ENCODE results near the gene ETV6.
"Not testable (repeated sequence)": the region's sequence is repeated elsewhere in the genome, so short reads cannot be mapped to it uniquely, and the experiment has no call there.

Gene ETV6

GRCh38 chr12:11884706-11885105 is 235.2 kb downstream of the ETV6 start:
- DNase-seq (ENCODE audit: low read depth) = no peak

DNA sequence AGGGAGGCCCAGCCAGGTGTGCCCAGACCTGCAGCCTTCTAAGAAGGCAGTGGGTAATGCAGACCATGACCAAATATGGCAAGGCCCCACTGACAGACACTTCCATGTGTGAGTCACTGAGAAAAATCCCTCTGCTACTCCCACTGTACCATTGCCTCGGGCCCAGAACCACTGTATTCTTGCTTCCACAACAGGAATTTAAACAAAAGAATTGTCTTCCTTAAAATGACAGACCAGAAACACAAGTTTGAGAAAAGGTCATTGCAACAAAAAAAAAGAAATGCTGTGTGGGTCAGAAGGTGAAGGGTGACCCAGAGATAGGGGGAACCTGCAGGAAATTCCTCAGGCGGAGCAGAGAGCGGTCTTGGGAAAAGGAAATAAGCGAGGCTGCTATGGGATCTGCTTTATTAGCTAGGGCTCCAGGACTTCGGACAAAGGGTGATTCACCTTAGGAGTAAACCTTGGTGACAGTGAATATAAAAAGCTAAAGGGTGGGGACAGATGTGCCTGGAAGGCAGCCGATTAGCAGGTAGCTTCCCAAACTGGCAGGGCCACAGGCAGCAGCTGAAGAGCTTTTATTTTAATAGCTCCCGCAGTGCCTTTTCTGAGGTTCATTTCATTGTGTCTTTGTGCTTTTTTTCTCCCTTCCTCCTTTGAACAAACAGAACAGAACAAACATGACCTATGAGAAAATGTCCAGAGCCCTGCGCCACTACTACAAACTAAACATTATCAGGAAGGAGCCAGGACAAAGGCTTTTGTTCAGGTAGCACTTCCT is 236.0 kb downstream of the ETV6 start:
- no peak for DNase-seq (ENCODE audit: low read depth)

- DNase-seq (ENCODE audit: low read depth) = no peak
Observed at GRCh38 chr12:11886339-11886738, 236.9 kb downstream of the ETV6 start.

- no peak for DNase-seq (ENCODE audit: low read depth)
Observed at GRCh38 chr12:11888029-11888428, 238.6 kb downstream of the ETV6 start.

DNA sequence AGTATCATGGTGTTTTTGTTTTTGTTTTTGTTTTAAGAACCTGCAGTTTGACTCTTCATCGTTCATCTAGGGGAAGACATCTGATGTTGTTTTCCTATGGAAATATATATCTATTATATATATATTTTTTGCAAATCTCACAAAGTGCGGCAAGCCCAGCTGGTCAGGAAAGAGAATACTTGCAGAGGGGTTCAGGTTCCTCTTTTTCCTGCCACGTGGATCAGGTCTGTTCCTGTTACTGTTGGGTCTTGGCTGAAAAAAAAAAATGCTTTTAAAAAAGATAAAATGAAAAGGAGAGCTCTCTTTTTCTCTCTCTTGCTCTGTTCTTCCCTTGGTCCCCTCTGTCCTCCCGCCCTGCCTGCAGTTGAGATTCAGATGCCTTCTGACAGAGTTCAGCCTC is 241.9 kb downstream of the ETV6 start:
- no peak for DNase-seq (ENCODE audit: low read depth)

DNA sequence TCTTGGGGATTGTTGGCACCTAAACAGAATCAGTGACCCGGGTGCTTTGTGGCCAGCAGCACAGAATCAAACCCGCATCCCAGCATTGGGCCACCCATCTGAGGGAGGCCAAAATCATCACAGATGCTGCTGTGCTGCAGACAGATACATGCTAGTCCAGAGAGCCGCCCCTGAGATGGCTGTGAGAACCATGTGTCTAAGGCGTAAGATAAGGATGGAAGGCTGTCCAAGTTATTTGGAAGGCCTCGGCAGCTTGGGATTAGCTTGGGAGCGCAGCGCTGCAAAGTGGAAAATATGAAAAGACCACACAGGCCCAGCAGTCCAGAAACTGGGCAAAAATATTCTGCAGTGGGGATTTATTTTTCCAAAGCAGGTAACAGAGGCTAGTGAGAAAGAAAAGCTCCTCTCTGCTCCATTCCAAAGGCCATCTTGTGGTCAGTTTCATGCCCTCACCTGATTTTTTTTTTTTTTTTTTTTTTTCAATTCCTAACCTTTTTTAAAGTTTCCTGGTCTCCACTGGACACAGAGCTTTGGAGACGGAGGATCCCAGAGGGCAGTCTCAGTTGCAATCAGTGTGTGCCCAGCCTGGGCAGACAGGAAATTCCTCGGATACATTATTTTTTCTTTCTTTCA is 242.4 kb downstream of the ETV6 start:
- DNase-seq (ENCODE audit: low read depth) = no peak

DNA sequence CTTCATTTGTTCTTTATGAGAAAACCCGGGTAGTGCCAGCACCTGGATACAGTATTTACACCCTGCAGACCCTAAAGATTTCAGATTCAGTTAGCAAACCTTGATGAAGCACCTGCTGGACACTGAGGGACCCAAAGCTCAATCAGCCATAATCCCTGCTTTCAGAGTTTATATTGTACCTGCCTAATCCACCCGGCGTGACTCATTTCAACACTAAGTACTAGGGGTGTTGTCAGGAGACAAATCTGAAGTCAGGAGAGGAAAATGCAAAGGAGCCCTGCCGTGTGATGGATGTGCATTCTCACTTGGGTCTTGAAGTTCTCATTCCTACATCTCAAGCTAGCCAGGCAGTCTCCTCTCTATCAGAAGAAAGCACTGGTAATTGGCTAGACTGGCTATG is 244.5 kb downstream of the ETV6 start:
- no peak for DNase-seq (ENCODE audit: low read depth)

DNA sequence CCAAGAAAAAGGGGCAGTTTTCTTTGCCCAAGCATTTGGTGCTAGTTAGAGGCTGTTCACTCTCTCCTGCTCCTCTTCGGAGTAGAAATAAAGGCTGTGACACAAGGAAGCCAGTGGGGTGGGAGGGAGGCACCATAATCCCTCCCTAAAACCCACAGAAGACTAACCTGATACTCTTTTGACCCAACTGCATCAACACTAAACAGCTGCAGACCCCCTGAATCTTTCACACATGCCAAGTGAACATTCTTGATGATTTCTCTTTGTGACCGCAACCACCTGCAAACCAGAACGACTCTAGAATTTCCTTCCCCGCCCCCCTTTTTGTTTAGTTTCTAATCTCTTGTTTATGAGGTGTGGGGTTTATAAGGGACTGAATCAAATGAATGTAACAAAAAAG is 245.4 kb downstream of the ETV6 start:
- no peak for DNase-seq (ENCODE audit: low read depth)

DNA sequence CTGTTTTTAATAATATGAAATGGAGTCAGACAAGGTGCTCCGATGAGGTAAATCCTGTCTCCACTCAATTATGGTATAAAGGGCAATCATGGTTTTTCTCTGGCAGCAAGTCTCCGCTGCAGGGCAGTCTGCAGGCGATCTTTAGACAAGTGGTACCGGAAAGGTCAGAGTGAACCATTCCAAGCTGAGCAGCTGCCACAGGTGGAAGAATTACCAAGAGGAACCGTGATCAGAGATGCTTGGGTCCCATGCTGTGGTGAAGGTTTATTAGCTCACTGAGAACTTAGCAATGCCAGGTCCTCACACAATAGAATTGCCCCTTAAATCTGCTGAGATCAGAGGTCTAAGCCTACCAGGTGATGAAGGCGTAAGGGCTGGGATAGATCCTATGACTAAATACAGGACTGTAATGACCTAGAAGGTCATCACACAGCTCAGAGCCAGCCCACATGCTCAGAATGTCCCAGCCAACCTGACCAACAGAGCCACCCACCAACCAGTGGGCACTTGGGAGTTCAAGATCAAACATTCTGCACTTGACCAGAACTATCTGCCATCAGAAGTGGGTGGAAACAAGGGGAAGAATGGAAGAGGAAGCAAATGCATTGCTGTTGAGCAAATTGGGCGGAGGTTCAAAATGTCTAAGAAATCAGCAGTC is 246.1 kb downstream of the ETV6 start:
- no peak for DNase-seq (ENCODE audit: low read depth)

DNA sequence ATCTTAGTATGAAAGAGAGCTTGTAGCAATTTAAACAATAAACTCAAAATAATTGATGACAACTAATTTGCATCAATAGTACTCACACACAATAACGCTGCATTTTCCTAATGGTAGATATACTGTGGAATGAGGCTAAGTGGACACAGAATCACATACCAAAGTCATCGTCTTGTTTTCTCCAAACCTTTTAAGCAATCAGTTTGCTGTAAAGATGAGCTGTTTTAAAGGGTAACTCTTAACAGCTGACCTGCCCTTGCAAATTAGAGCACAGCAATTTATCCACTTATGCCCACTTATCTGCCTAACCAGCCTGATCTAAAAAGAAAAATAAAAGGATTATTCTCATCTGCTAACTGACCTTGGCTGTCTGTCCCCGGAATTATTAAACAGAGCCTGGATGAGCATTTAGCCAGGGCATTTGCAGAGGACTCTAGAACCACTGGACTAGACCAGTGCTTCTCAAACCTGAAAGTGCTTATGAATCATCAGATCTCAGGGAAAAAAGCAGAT is 247.0 kb downstream of the ETV6 start:
- no peak for DNase-seq (ENCODE audit: low read depth)

DNA sequence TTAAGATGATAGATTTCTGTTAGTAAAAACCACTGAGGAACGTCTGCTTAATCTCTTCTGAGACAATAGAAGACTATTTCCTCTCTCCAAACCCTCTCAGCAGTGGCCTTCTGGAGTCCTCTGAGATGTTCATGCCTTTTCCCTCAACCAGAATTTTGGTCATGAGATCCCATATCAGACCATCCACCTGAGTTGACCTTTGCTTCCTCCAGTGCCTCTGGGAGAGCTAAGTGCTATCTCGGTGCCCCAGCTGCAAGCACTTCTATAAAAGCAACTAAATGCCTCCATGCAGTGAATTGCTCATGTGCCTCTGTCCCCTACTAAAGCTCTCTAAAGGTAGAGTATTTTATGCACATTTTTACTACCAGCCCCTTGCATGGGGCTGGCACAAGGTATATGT is 248.4 kb downstream of the ETV6 start:
- DNase-seq (ENCODE audit: low read depth) = no peak

GRCh38 chr12:11901701-11902524 is 252.4 kb downstream of the ETV6 start:
- DNase-seq (ENCODE audit: low read depth) = no peak

GRCh38 chr12:11902525-11902875 is 253.0 kb downstream of the ETV6 start:
- no peak for DNase-seq (ENCODE audit: low read depth)

- no peak for DNase-seq (ENCODE audit: low read depth)
Observed at GRCh38 chr12:11904124-11904523, 254.7 kb downstream of the ETV6 start.

DNA sequence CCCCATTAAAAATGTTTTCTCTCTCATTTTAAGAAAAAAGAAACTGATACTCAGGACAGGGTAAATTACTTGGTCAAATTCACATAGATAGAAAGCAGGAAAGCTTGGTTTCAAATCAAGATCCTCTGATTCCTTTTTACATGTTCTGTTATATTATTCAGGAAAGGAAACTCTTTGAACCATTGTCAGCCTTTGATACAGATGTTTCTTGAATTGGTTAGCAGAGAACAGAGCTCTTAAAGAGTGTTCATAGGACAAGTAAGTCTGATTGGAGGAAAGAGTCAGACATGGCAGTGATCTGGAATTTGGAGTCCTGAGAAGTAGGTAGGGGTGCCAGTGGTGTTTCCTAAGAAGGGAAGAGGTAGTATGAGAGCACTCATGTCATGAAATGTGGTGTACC is 256.1 kb downstream of the ETV6 start:
- no peak for DNase-seq (ENCODE audit: low read depth)

DNA sequence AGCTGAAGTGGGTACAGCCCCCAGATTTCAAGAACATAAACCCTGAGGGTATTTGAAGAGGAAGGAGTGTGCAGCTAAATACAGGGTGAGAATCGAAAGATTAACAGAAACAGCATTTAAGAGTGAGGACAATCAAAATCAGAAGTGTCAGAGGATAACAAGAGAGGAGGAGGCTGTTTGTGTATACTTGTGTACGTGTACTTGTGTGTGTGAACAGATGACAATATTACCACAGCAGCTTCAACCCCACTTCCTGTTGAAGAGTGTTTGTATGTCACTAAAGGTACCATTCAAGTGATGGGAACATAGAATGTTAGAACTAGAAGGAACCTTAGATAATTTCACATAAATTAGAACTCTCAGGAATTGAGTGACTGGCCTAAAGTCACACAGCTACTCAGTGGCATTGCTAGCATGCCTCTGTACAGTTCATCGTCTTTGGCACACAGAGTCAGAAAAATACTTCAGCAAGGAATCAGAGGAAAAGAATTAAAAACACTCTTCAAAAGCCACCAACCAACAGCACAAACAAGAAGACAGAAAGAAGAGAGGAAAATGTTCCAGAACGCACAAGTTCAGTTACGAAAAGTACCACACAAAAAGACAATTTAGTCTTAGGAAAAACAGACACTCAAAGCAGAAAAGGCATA is 256.9 kb downstream of the ETV6 start:
- no peak for DNase-seq (ENCODE audit: low read depth)

- no peak for DNase-seq (ENCODE audit: low read depth)
Observed at GRCh38 chr12:11907625-11908024, 258.2 kb downstream of the ETV6 start.

DNA sequence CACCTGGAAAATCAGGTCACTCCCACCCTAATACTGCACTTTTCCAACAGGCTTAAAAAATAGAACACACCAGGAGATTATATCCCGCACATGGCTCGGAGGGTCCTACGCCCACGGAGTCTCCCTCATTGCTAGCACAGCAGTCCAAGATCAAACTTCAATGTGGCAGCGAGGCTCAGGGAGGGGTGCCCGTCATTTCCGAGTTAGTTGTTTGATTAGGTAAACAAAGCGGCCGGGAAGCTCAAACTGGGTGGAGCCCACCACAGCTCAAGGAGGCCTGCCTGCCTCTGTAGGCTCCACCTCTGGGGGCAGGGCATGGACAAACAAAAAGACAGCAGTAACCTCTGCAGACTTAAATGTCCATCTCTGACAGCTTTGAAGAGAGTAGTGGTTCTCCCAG is 259.9 kb downstream of the ETV6 start:
- DNase-seq (ENCODE audit: low read depth) = not testable (repeated sequence)

- DNase-seq (ENCODE audit: low read depth) = no peak
Observed at GRCh38 chr12:11916113-11916512, 266.6 kb downstream of the ETV6 start.

DNA sequence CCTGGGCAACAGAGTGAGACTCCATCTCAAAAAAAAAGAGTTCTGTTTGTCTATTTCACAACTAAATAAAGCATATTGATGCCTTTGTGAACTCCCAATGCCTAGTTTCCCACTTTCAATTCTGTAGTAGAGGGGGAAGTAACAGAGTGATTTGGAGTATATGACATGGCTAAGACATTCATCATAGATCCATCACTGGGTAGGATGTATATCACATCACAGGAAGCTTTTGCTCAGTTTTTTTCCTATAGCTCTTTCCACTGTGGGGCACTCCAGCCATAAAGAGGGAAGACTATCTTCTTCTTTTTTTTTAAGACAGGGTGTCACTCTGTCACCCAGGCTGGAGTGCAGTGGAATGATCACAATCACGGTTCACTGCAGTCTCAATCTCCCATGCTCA is 267.3 kb downstream of the ETV6 start:
- no peak for DNase-seq (ENCODE audit: low read depth)

GRCh38 chr12:11917501-11917900 is 268.0 kb downstream of the ETV6 start:
- no peak for DNase-seq (ENCODE audit: low read depth)

DNA sequence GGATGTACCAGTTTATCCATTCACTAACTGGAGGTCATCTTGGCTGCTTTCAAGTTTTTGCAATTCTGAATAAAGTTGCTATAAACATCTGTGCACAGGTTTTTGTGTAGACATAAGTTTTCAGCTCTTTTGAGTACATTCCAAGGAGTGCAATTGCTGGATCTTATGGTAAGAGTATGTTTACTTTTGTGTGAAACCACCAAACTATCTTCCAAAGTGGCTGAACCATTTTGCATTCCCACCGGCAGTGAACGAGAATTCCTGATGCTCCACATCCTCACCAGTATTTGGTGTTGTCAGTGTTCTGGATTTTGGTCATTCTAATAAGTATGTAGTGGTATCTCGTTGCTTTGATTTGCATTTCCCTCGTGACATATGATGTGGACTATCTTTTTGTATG is 270.8 kb downstream of the ETV6 start:
- no peak for DNase-seq (ENCODE audit: low read depth)
